Measurements from ENCODE around the gene DCC. TPM values are rescaled to one million over a fixed set of nuclear protein-coding genes. Genes with fewer than 3 reads are reported as not detected.
"Not testable (repeated sequence)": the region's sequence is repeated elsewhere in the genome, so short reads cannot be mapped to it uniquely, and the experiment has no call there.

Gene DCC
- total RNA-seq, 1 donor from 2014 or later = 0.06 TPM

DNA sequence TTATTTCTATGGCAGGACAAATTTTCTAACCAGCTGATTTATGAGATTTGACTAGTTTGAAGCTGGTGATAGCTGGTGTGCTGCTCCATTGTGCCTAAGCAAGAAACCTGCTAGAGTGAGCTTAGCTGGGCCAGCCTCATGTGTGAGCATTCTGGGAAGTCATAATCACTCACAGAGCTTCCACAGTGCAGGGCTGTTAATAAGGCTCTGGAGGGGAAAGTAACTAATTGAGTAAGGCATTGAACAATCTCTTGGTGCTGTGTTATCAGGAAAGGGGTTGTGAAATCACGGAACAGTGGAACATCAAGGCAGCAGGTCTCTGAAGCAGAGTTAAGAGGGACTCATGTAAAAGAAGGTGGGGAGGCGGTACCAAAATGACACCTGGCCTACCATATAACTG is 1111.9 kb downstream of the DCC start:
- DNase-seq (ENCODE audit: extremely low read depth, low read depth, low spot score) = no peak

DNA sequence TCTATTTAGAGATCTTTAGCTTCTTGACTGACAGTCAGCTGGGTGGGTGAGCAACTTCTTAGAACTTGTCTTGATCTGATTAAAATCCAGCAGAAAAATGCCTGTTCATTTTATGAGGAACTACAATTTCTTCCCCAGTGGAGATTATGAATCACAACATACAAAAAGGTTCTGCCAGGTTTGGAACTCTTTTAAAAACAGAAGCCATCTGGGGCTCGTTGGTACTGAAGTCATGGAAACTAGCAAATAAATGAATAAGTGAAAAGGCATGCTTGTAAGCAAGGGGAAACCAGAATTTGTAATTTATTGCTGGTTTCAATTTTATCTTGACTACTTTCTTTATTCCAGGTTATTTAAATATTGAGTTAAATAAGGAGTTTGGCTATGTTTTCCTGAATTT is 1117.1 kb downstream of the DCC start:
- no peak for DNase-seq (ENCODE audit: extremely low read depth, low read depth, low spot score)

DNA sequence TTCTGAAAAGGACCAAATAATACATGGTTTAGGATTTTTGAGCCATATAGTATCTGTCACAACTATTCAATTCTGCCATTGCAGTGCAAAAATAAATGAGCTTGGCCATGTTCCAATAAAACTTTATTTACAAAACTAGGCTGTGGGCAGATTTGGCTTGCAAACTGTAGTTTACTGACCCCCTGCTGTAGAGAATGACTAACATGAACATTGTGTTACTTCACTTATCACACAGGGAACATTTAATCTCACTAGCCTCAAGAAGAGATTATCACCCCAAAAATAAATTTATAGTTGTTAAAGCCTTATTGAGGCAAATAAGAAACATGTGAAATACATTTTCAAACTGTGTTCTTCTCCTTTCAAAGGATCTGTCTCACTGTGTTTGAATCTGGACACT is 1118.3 kb downstream of the DCC start:
- no peak for DNase-seq (ENCODE audit: extremely low read depth, low read depth, low spot score)

DNA sequence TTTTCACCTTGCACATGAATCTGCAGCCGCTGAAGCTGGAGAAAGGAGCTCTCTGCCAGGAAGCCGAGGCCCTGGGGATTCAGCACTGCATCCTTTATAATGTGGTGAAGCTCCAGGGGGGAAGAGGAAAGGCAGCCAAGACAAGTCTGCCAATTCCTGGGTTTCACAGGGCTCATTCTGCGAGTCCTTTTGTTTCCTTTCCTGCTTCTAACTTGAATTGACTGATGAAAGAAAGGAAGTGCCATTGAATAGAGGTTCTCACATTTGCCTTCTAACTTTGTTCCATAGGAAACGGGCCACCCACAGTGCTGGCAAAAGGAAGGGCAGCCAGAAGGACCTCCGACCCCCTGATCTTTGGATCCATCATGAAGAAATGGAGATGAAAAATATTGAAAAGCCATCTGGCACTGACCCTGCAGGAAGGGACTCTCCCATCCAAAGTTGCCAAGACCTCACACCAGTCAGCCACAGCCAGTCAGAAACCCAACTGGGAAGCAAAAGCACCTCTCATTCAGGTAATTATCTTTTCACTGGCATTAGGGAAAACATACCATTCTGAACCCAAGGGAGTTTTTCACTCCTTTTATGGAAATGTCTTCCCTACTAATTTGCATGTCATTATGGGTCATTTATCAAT is 1119.1 kb downstream of the DCC start:
- no peak for DNase-seq (ENCODE audit: extremely low read depth, low read depth, low spot score)

DNA sequence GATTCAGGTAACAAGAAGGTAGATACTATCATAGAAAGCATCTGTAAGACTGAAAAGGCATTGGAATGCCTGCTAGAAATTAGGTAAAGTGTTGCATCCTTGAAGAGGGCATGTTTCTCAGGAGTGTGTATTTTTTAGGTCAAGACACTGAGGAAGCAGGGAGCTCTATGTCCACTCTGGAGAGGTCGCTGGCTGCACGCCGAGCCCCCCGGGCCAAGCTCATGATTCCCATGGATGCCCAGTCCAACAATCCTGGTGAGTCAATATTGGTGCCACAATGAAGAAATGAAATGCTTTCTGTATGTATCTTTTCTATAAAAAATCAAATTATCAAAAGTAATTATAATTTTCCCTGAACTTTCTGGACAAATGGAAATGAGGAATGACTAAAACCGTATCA is 1127.8 kb downstream of the DCC start:
- DNase-seq (ENCODE audit: extremely low read depth, low read depth, low spot score) = no peak

DNA sequence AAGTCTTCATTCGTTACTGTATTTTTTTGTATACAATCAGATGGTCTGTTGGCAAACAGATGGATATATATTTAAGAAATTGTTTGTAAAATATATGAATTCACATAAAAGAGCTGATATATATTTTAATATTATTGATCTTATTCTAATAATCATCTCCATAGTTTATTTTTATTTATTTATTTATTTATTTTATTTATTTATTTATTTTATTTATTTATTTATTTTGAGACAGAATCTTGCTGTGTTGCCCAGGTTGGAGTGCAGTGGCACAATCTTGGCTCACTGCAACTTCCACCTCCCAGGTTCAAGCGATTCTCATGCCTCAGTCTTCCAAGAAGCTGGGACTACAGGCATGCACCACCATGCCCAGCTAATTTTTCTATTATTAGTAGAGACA is 1128.2 kb downstream of the DCC start:
- DNase-seq (ENCODE audit: extremely low read depth, low read depth, low spot score) = not testable (repeated sequence)

DNA sequence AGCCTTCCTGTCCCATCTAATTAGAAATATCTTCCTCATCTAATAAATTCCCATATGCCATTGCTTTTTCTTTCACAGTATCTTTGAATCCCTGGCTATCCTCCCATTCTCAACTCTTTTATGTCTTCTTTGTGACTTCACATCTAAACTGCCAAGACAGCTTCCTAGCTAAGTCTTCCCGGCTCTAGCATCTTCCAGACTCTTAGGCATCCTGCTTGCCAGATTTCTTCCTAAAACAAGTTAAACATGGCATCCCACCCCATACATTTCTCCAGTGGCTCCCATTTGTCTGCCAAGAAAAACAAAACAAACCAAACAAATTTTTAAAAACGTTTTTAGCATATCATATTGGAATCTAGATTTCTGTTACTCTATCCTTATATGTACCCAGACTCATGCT is 1132.5 kb downstream of the DCC start:
- no peak for DNase-seq (ENCODE audit: extremely low read depth, low read depth, low spot score)

DNA sequence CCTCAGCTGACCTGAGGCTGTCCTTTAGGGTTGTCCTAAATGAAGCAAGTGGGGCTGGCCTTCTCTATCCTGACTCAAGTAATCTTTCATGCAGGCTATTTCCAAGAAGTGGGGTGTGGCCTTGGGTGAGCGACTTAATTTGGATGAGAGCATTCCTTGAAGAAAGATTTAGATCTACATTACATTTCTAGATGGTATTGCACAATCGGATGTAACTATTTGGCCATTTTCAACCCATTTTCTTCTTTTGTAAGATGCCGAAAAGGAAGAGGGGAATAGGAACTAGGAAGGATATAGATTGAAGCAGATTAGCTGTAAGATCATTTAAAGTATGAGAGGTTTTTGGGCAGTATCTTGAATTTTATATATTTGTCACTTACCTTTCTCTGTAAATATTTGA is 1138.2 kb downstream of the DCC start:
- no peak for DNase-seq (ENCODE audit: extremely low read depth, low read depth, low spot score)

DNA sequence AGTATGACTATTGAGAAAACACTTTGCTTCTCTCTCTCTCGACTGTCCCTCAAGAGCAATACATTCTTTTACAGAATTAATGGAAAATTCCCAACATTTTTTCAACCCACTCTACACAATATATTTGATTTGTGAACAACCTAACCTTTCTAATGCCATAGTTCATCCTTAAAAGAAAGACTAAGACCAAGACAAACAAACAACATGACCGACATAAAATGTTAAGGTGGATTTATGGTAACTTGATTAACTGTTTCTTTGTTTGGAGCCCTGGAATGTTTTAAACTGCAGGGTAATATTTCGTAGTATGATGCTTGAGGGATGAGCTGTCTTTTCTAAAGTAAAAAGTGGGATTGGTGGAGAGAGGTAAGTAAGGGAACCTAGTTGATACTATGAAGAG is 1146.3 kb downstream of the DCC start:
- no peak for DNase-seq (ENCODE audit: extremely low read depth, low read depth, low spot score)

DNA sequence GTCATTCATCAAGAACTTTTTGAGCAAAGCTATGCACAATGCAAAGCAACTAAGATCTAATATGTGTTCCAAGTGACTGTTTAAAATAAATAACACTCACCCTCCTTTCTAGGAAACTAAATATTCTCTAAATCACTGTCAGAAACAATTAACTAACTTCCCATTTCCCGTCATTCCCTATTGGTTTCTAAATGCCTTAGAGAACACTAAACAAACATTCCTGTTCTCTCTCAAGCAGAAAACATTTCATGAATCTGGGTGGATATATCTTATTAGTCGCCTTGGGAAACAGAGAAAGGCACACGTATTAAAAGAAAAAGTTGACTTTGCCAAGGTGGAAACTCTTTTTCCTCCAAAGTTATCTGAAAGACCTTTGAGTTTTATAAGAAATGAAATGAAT is 1149.3 kb downstream of the DCC start:
- no peak for DNase-seq (ENCODE audit: extremely low read depth, low read depth, low spot score)

DNA sequence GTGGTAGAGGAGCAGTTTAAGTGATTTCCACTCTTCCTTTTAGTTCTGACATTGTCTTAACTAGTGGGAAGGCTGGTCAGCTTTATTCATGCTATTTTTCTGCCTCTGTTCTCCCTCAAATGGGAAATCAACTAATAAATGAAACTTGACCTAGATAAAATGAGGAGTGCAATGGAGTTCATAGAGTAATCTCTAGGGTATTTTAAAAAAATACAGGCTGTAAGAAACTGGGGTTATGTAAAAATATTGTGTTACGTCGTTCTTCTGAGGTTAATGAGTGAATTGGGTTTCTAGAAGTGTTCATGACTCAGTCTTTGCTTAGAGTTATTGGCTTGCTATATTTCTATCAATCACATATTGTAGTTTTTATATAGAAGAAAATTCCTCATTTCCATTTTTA is 1150.0 kb downstream of the DCC start:
- no peak for DNase-seq (ENCODE audit: extremely low read depth, low read depth, low spot score)

DNA sequence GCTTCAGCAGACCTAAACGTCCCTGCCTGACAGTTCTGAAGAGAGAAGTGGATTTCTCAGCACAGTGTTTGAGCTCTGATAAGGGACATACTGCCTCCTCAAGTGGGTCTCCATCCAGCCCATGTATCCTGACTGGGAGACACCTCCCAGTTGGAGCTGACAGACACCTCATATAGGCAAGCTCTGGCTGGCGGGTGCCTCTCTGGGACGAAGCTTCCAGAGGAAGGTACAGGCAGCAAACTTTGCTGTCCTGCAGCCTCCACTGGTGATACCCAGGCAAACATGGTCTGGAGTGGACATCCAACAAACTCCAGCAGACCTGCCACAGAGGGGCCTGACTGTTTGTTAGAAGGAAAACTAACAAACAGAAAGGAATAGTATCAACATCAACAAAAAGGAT is 1156.0 kb downstream of the DCC start:
- no peak for DNase-seq (ENCODE audit: extremely low read depth, low read depth, low spot score)

DNA sequence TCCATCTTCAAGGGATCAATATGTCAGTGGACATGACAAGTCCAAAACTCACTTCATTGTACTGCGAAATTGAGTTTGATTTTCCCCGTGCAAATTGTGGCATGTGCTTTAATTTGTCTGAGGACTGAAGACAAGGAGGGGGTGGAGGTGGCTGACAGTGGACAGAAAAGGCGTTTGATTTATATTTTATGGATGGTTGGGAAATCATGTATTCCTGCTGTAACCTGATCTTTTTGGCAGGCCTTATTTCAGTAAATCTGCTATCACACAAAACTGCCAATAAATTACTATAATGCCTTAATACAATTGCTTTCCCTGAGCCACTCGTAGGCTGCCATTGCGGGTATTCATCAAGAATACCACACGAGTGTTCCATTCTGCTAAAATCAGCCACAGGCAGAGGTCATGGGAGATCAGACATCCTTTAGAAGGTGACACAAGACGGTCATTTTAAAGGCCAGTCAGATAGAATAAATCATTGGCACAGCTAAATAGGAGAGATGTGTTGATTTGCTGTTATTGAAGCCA is 1164.0 kb downstream of the DCC start:
- no peak for DNase-seq (ENCODE audit: extremely low read depth, low read depth, low spot score)

DNA sequence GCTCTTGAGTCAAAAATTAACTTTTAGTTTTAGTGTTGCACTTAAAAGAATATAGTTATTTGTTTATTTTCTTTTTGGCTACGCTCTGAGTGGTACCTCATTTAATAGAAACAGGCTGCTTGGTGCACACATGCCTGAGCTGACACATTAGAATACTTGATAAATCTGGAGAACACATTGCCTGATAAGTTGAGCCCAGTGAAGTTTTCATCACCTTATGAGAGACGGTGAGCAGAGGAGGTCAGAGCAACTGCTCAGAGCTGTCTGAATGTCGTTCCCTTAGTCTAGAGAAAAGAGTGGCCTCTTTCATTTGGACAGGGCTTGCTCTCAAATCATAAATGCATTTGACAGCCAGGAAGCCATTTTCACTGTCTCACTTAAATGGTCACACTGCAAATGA is 1168.5 kb downstream of the DCC start:
- no peak for DNase-seq (ENCODE audit: extremely low read depth, low read depth, low spot score)

DNA sequence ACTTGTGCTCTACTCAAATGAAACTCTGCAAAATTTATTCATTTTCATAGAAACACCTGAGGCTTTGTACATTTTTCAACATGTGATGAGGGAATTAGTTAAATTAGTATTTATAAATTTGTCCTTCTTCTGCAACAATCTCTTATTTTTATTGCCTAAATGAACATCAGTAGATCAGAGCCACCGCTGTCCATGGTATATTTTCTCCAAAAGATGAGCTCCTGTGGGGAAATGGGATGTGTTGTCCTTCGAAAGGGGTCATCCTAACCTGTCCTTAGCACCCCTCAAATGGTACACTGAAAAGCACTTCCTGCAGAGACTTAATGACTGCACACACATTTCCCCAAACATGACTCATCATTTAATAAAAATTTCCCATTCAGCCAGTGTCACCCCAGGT is 1169.9 kb downstream of the DCC start:
- DNase-seq (ENCODE audit: extremely low read depth, low read depth, low spot score) = no peak

DNA sequence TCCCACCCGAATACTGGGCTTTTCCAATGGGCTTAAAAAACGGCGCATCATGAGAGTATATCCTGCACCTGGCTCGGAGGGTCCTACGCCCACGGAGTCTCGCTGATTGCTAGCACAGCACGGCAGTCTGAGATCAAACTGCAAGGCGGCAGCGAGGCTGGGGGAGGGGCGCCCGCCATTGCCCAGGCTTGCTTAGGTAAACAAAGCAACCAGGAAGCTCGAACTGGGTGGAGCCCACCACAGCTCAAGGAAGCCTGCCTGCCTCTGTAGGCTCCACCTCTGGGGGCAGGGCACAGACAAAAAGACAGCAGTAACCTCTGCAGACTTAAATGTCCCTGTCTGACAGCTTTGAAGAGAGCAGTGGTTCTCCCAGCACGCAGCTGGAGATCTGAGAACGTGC is 1171.7 kb downstream of the DCC start:
- DNase-seq (ENCODE audit: extremely low read depth, low read depth, low spot score) = not testable (repeated sequence)

DNA sequence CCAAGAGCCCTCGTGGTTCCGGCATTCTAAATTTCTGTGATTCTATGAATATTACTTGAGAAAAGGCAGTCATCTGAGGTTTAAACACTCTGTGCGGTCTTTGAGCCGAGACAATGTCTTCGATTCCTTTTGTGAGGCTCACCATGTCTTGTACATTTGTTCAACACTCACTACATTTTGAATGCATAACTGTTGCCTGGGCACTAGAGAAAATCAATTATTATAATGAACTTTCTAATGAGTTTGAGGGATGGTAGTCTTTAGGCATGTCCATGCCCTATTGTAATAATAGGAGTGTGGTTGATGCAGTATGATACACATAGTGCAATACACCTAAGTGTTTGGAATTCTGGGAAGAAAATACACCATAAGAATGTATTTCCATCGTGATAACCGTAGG is 1181.1 kb downstream of the DCC start:
- no peak for DNase-seq (ENCODE audit: extremely low read depth, low read depth, low spot score)

DNA sequence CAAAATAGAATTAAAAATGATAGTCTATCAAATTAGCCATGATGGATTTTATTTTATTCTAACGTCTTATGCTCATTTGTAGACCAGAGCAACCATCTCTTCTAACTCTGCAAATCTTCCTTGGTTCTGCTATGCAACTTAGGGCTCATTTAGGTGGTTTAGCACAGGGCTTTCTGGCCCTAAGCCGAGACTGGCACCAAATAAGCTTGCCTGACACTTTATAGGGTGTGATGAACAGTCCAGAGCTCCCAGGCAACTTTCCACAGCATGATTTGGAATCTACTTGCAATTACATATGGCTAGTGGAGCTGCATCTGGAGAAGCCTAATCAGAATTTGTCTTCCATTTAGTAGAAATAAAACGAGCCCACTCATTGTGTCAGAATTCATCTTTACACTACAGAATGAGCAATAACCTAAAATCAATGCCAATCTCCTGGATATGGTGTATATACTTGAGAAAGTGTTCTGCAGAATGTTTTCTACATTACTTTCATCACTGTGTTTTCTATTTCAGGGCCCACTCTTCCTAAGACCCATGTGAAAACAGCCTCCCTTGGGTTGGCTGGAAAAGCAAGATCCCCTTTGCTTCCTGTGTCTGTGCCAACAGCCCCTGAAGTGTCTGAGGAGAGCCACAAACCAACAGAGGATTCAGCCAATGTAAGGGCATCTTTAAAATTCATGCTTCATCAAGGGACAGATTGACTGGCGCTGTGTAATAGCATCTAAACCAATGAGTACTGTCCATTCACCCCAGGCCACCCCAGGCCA is 1186.3 kb downstream of the DCC start:
- DNase-seq (ENCODE audit: extremely low read depth, low read depth, low spot score) = no peak

DNA sequence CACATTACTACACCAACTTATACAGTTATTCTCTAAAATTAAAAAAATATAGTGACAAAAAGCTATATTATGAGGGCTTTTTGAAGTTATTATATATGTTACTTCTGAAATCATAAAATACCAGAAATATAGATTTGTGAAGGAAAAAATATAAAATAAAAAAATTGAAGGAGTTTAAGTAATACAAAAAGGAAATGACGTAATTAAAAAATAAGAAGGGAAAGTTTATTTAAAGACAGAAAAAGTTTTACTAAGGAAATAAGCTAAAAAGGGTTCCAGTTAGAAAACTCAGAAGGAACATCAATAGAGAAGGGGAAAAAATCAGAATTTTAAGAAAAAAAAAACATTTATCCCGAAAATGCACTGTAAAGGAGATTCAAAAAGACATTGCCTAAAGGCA is 1187.4 kb downstream of the DCC start:
- DNase-seq (ENCODE audit: extremely low read depth, low read depth, low spot score) = no peak

DNA sequence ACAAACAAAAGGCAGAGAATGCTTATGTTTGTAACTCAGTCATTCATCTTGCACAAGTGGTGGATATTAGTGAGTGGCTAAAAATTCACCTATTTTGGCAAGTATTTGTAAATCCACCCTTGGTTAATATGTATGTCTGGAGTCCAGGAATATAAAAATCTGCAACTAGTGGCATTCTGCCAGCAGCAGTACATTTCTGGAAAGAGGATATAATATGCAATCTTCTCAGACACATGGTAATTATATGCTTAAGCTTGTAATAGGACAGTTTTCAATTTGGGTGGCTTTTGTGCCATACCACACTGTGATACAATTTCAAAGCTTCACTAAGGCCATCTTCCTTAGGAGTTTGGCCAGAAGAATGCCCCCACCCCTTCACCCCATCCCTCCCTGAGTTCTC is 1191.2 kb downstream of the DCC start:
- no peak for DNase-seq (ENCODE audit: extremely low read depth, low read depth, low spot score)

DNA sequence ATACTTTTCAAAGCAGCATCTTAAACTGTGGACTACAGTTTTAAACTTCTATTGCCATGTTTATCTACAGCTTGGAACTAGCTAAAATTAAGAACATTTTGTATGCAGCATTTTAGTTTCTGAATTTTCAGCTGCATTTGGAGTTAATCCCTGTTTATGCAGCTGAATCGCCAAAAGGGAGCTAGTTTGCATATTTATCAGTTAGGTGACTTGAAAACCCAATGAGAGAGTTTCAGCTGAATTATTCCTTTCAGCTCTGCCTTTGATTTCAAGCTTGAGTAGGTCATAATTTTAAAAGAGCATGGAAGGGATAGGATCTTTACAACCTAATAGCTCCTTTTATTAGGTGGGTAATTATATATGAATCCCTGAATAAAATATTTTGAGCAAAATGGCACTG is 1191.9 kb downstream of the DCC start:
- no peak for DNase-seq (ENCODE audit: extremely low read depth, low read depth, low spot score)

DNA sequence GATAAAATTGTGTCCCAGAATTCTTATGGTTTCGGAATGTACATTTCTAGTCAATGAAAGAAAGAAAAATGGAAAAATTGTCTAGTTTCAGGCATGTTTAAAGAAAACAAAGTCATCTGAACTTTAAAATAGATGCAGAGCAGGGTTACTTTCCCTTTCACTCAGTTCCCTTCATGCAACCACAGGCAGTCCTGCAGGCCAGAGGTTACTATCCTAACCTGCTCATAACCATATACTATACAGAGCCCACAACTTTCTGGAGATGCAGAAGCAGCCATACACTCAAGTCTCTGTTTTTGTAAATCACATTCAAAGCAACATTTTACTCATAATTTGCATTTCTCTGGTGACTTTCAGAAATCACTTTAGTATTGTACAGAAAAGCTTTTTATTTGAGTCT is 1194.2 kb downstream of the DCC start:
- DNase-seq (ENCODE audit: extremely low read depth, low read depth, low spot score) = no peak

All from glomerular endothelial cell (primary cell).